NCI-H446 treated with DMSO at 0.1 percent for 48 hours (cell line): ENCODE data around the gene MAGI2.
A peak's percentile ranks its signal among the peaks of the same experiment; 100 is the strongest.
"Not testable (repeated sequence)": the region's sequence is repeated elsewhere in the genome, so short reads cannot be mapped to it uniquely, and the experiment has no call there.

Experiments used
- DNase-seq: peaks from one replicate; lab custom pipeline; 2025; lab: John Stamatoyannopoulos, UW

MAGI2 gene

GRCh38 chr7:79451580-79451979, 1.9 kb downstream of the MAGI2 start:
- no peak for DNase-seq

GRCh38 chr7:79442766-79443165, 10.7 kb downstream of the MAGI2 start:
- not testable (repeated sequence) for DNase-seq

GRCh38 chr7:79436378-79436777, 17.1 kb downstream of the MAGI2 start:
- DNase-seq: no peak

GRCh38 chr7:79434867-79435266, 18.6 kb downstream of the MAGI2 start:
- DNase-seq: no peak

GRCh38 chr7:79434098-79434497, 19.4 kb downstream of the MAGI2 start:
- DNase-seq: no peak

GRCh38 chr7:79430391-79430790, 23.1 kb downstream of the MAGI2 start:
- DNase-seq: no peak

GRCh38 chr7:79425665-79426064, 27.8 kb downstream of the MAGI2 start:
- DNase-seq: no peak

- DNase-seq: no peak
Observed at GRCh38 chr7:79421751-79422150, 31.7 kb downstream of the MAGI2 start.

GRCh38 chr7:79420464-79420863, 33.0 kb downstream of the MAGI2 start:
- no peak for DNase-seq

- DNase-seq: no peak
Observed at GRCh38 chr7:79414910-79415309, 38.6 kb downstream of the MAGI2 start.

- no peak for DNase-seq
Observed at GRCh38 chr7:79412915-79413314, 40.6 kb downstream of the MAGI2 start.

GRCh38 chr7:79412438-79412837, 41.0 kb downstream of the MAGI2 start:
- no peak for DNase-seq

- DNase-seq: no peak
Observed at GRCh38 chr7:79410345-79410744, 43.1 kb downstream of the MAGI2 start.

- DNase-seq: no peak
Observed at GRCh38 chr7:79407351-79407750, 46.1 kb downstream of the MAGI2 start.

GRCh38 chr7:79406371-79406770, 47.1 kb downstream of the MAGI2 start:
- no peak for DNase-seq

GRCh38 chr7:79405368-79405767, 48.1 kb downstream of the MAGI2 start:
- DNase-seq: no peak

GRCh38 chr7:79403879-79404278, 49.6 kb downstream of the MAGI2 start:
- DNase-seq: no peak

- no peak for DNase-seq
Observed at GRCh38 chr7:79403451-79403850, 50.0 kb downstream of the MAGI2 start.

- peak; percentile 39 for DNase-seq
Observed at GRCh38 chr7:79401254-79401653, 52.2 kb downstream of the MAGI2 start.

GRCh38 chr7:79400222-79400621, 53.2 kb downstream of the MAGI2 start:
- no peak for DNase-seq

GRCh38 chr7:79398138-79398749, 55.2 kb downstream of the MAGI2 start:
- no peak for DNase-seq

- no peak for DNase-seq
Observed at GRCh38 chr7:79386688-79387422, 66.6 kb downstream of the MAGI2 start.

GRCh38 chr7:79381921-79382320, 71.5 kb downstream of the MAGI2 start:
- no peak for DNase-seq

GRCh38 chr7:79377097-79377496, 76.4 kb downstream of the MAGI2 start:
- DNase-seq: no peak
